HEK293 (cell line): Measurements from ENCODE around the gene KCNK6.

Source experiments
- BCL6B ChIP-seq: fragments of 450-650 bp; formaldehyde crosslinking; IDR thresholded peaks from 2 replicates; pipeline ENCODE4 v1.5.1; 2017; ENCODE audit warnings: missing biosample characterization, missing genetic modification characterization
- CTCF ChIP-seq: fragments of 450-650 bp; formaldehyde crosslinking; IDR thresholded peaks from 2 replicates; pipeline ENCODE4 v1.5.1; 2016; ENCODE audit warnings: missing biosample characterization, missing genetic modification characterization
- ELK4 ChIP-seq: IDR thresholded peaks from 2 replicates; pipeline ENCODE4 v1.6.1; 2011; ENCODE audit warnings: mild to moderate bottlenecking, low read depth, low read length, borderline replicate concordance
- GFI1B ChIP-seq: fragments of 450-650 bp; formaldehyde crosslinking; IDR thresholded peaks from 2 replicates; pipeline ENCODE4 v1.5.1; 2016; ENCODE audit warnings: missing biosample characterization, missing genetic modification characterization
- HOXA7 ChIP-seq: sonication (generic); formaldehyde crosslinking; IDR thresholded peaks from 2 replicates; pipeline ENCODE4 v1.8.1; 2022; ENCODE audit warnings: missing genetic modification reagents, borderline replicate concordance
- PBX3 ChIP-seq: sonication (generic); formaldehyde crosslinking; IDR thresholded peaks from 2 replicates; pipeline ENCODE4 v1.8.1; 2022; ENCODE audit warnings: mild to moderate bottlenecking, moderate library complexity, missing genetic modification reagents
- TSHZ1 ChIP-seq: fragments of 450-650 bp; formaldehyde crosslinking; IDR thresholded peaks from 2 replicates; pipeline ENCODE4 v1.5.1; 2016; ENCODE audit warnings: missing biosample characterization, missing genetic modification characterization, borderline replicate concordance
- ZNF146 ChIP-seq: fragments of 450-650 bp; formaldehyde crosslinking; IDR thresholded peaks from 2 replicates; pipeline ENCODE4 v1.5.1; 2016; ENCODE audit warnings: missing biosample characterization, missing genetic modification characterization
- ZNF324 ChIP-seq: fragments of 450-650 bp; formaldehyde crosslinking; IDR thresholded peaks from 2 replicates; pipeline ENCODE4 v1.5.1; 2016; ENCODE audit warnings: missing biosample characterization, missing genetic modification characterization
- ZNF488 ChIP-seq: fragments of 450-650 bp; formaldehyde crosslinking; IDR thresholded peaks from 2 replicates; pipeline ENCODE4 v1.5.1; 2016; ENCODE audit warnings: missing biosample characterization, missing genetic modification characterization
- ZNF530 ChIP-seq: fragments of 450-650 bp; formaldehyde crosslinking; IDR thresholded peaks from 2 replicates; pipeline ENCODE4 v1.5.1; 2016; ENCODE audit warnings: low read depth, missing biosample characterization, missing genetic modification characterization
- ZNF837 ChIP-seq: fragments of 450-650 bp; formaldehyde crosslinking; IDR thresholded peaks from 2 replicates; pipeline ENCODE4 v1.5.1; 2016; ENCODE audit warnings: missing biosample characterization, missing genetic modification characterization

GRCh38 chr19:38331728-38332127 is 12.1 kb downstream of the KCNK6 start:
- TF ChIP-seq CTCF (tag by site-specific recombination), result no peak
- TF ChIP-seq ZNF530 (tag by site-specific recombination), result no peak
- TF ChIP-seq ZNF837, result no peak
- TF ChIP-seq ZNF488, result no peak
- no peak for TF ChIP-seq GFI1B (tag by site-specific recombination)
- TF ChIP-seq BCL6B (tag by site-specific recombination), result no peak
- TF ChIP-seq PBX3 (CRISPR knock-in tag), result no peak
- no peak for TF ChIP-seq ZNF146 (tag by site-specific recombination)
- no peak for TF ChIP-seq HOXA7 (CRISPR knock-in tag)
- no peak for TF ChIP-seq ZNF324 (tag by site-specific recombination)
- TF ChIP-seq TSHZ1 (tag by site-specific recombination), result no peak
- no peak for TF ChIP-seq ELK4
